ENCODE results near the gene STYX. TPM values are rescaled to one million over a fixed set of nuclear protein-coding genes. Genes with fewer than 3 reads are reported as not detected.
"Not testable (repeated sequence)": the region's sequence is repeated elsewhere in the genome, so short reads cannot be mapped to it uniquely, and the experiment has no call there.

The STYX gene
- total and polyA plus RNA-seq, 2 of the 4 experiments (the other 2 are of a cell fraction) = 5.8 to 7.5 TPM

DNA sequence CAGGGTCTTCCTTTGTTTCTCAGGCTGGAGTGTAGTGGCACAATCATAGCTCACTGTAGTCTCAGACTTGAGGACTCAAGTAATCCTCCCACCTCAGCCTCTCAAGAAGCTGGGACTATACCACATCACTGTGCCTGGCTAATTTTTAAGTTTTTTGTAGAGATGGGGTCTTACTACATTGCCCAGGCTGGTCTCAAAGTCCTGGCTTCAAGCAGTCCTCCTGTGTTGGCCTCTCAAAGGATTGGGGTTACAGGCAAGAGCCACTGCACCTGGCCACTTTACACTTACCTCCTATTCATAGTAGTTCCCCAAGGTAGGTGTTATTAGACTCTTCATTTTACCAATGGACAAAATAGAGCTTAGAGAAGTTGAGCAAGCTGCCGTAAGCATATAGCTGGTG is 29.2 kb downstream of the STYX start:
- Histone ChIP-seq H4K8ac (ENCODE audit: low read depth in 2 of 2, low read length in 2 of 2) (no peak overlapping the region), H3K9me1 (ENCODE audit: insufficient read depth, low read length) (no peaks in the 10 kb centered on the region), H2AFZ (replicated peaks; ENCODE audit: low read length, poor library complexity) (no peak overlapping the region), H3K4me3 (ENCODE audit: insufficient read depth, low read depth, low read length) (no peak overlapping the region), H2AK5ac (ENCODE audit: low read depth, low read length) (no peak overlapping the region), H2BK20ac (ENCODE audit: low read depth, low read length) (no peak overlapping the region), H4K5ac (ENCODE audit: low read depth, low read length) (no peak overlapping the region), H2AK9ac (replicated peaks; ENCODE audit: low read depth, low read length, poor library complexity) (no peak overlapping the region), H3K79me1 (ENCODE audit: low read depth in 1 of 2, low read length in 2 of 2) (peaks cover 0 to 3% of the 10 kb centered on the region in 2 experiments; a peak in 1 of 4 replicates), H3K9ac (ENCODE audit: low read depth, low read length) (no peak overlapping the region), H4K91ac (ENCODE audit: insufficient read depth, low read depth, low read length) (no peak overlapping the region), H3K9me3 (ENCODE audit: control insufficient read depth, insufficient read depth, low read length) (no peaks in the 10 kb centered on the region), H2BK15ac (ENCODE audit: low read depth, low read length) (no peak overlapping the region), H3K18ac (ENCODE audit: low read depth, low read length) (no peak overlapping the region), H3K56ac (ENCODE audit: extremely low read depth, insufficient read depth, low read length) (no peak overlapping the region), H3K4me2 (ENCODE audit: low read depth, low read length) (no peak overlapping the region), H3K27me3 (ENCODE audit: control insufficient read depth, insufficient read depth, low read length) (no peaks in the 10 kb centered on the region), H3K4me1 (ENCODE audit: control insufficient read depth, insufficient read depth, low read length) (no peaks in the 10 kb centered on the region), H3K4ac (ENCODE audit: low read depth, low read length) (no peak overlapping the region), H4K20me1 (ENCODE audit: insufficient read depth, low read length) (no peaks in the 10 kb centered on the region), H3K23ac (ENCODE audit: low read depth, low read length) (no peak overlapping the region), H3K27ac (ENCODE audit: insufficient read depth, low read length) (no peak overlapping the region), H2BK120ac (ENCODE audit: low read depth, low read length) (no peak overlapping the region), H3K14ac (replicated peaks; ENCODE audit: low read depth, low read length) (no peak overlapping the region), H2BK5ac (ENCODE audit: low read depth, low read length, poor library complexity, severe bottlenecking) (no peak overlapping the region), H3K36me3 (ENCODE audit: control insufficient read depth, insufficient read depth, low read length) (peaks cover 10% of the 10 kb centered on the region; the same call in 1 of the 2 replicates)
- no TSS peak for BruUV-seq (replicated peaks)
- intact Hi-C loops (cut with micrococcal nuclease) (no loop called here), in situ Hi-C loops (cut with MboI; ENCODE audit: low sequenced_read_pairs) (no loop called here), dilution Hi-C loops (cut with HindIII; ENCODE audit: low sequenced_read_pairs, unreplicated experiment) (no loop called here)
- no CpG with 5 or more reads among the region's 1 CpG for WGBS, 2 experiments (ENCODE audit: extremely low coverage in 2 of 2, insufficient read length in 1 of 2)
- TF ChIP-seq CEBPB (IDR thresholded peaks at IDR 0.05; ENCODE audit: low read depth, low read length) (no peak), RCOR1 (IDR thresholded peaks at IDR 0.05; ENCODE audit: insufficient replicate concordance, low read length) (no peak), SMC3 (IDR thresholded peaks at IDR 0.05; ENCODE audit: low read depth, low read length) (no peak)
- TF ChIP-seq, protein P1, sequence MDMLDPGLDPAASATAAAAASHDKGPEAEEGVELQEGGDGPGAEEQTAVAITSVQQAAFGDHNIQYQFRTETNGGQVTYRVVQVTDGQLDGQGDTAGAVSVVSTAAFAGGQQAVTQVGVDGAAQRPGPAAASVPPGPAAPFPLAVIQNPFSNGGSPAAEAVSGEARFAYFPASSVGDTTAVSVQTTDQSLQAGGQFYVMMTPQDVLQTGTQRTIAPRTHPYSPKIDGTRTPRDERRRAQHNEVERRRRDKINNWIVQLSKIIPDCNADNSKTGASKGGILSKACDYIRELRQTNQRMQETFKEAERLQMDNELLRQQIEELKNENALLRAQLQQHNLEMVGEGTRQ (IDR thresholded peaks at IDR 0.05; ENCODE audit: low read depth, low read length) = no peak
- TF ChIP-seq, protein P2, sequence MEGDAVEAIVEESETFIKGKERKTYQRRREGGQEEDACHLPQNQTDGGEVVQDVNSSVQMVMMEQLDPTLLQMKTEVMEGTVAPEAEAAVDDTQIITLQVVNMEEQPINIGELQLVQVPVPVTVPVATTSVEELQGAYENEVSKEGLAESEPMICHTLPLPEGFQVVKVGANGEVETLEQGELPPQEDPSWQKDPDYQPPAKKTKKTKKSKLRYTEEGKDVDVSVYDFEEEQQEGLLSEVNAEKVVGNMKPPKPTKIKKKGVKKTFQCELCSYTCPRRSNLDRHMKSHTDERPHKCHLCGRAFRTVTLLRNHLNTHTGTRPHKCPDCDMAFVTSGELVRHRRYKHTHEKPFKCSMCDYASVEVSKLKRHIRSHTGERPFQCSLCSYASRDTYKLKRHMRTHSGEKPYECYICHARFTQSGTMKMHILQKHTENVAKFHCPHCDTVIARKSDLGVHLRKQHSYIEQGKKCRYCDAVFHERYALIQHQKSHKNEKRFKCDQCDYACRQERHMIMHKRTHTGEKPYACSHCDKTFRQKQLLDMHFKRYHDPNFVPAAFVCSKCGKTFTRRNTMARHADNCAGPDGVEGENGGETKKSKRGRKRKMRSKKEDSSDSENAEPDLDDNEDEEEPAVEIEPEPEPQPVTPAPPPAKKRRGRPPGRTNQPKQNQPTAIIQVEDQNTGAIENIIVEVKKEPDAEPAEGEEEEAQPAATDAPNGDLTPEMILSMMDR (conservative IDR thresholded peaks at IDR 0.05; ENCODE audit: low read depth, low read length) = no peak
- ATAC-seq (ENCODE audit: low read depth) (no peak), DNase-seq (no peak)
- CTCF ChIA-PET = no interaction called here
- POLR2A ChIA-PET (ENCODE audit: unreplicated experiment) = no interaction called here

DNA sequence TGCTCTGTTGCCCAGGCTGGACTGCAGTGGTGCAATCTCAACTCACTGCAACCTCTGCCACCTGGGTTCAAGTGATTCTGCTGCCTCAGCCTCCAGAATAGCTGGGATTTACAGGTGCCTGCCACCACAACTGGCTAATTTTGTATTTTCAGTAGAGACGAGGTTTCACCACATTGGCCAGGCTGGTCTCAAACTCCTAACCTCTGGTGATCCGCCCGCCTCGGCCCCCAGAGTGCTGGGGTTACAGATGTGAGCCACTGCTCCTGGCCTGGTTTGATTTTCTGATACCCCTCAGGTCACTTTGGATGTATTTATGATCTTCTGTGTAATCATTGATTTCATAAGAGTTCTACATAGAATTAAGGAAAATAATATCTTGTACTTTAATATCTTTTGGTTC is 33.0 kb downstream of the STYX start:
- H3K9me1 ChIP-seq (ENCODE audit: insufficient read depth, low read length); DNase-seq; H2BK120ac ChIP-seq (ENCODE audit: low read depth, low read length); H2BK20ac ChIP-seq (ENCODE audit: low read depth, low read length); H3K27ac ChIP-seq (ENCODE audit: insufficient read depth, low read length); ATAC-seq (ENCODE audit: low read depth); H4K8ac ChIP-seq (ENCODE audit: low read depth in 2 of 2, low read length in 2 of 2); H2AK9ac ChIP-seq (replicated peaks; ENCODE audit: low read depth, low read length, poor library complexity); H3K9me3 ChIP-seq (ENCODE audit: control insufficient read depth, insufficient read depth, low read length); in situ Hi-C loops (cut with MboI; ENCODE audit: low sequenced_read_pairs); H3K23ac ChIP-seq (ENCODE audit: low read depth, low read length); H3K56ac ChIP-seq (ENCODE audit: extremely low read depth, insufficient read depth, low read length); H4K91ac ChIP-seq (ENCODE audit: insufficient read depth, low read depth, low read length); H3K14ac ChIP-seq (replicated peaks; ENCODE audit: low read depth, low read length); H3K9ac ChIP-seq (ENCODE audit: low read depth, low read length); H4K5ac ChIP-seq (ENCODE audit: low read depth, low read length); H3K4me3 ChIP-seq (ENCODE audit: insufficient read depth, low read depth, low read length); H3K36me3 ChIP-seq (ENCODE audit: control insufficient read depth, insufficient read depth, low read length); H3K27me3 ChIP-seq (ENCODE audit: control insufficient read depth, insufficient read depth, low read length); intact Hi-C loops (cut with micrococcal nuclease); H2BK5ac ChIP-seq (ENCODE audit: low read depth, low read length, poor library complexity, severe bottlenecking); H4K20me1 ChIP-seq (ENCODE audit: insufficient read depth, low read length); BruUV-seq (replicated peaks); H3K4me1 ChIP-seq (ENCODE audit: control insufficient read depth, insufficient read depth, low read length); H2AFZ ChIP-seq (replicated peaks; ENCODE audit: low read length, poor library complexity); H3K18ac ChIP-seq (ENCODE audit: low read depth, low read length); H3K4ac ChIP-seq (ENCODE audit: low read depth, low read length); H3K79me1 ChIP-seq (ENCODE audit: low read depth in 1 of 2, low read length in 2 of 2); H2AK5ac ChIP-seq (ENCODE audit: low read depth, low read length); POLR2A ChIA-PET (ENCODE audit: unreplicated experiment); H2BK15ac ChIP-seq (ENCODE audit: low read depth, low read length); dilution Hi-C loops (cut with HindIII; ENCODE audit: low sequenced_read_pairs, unreplicated experiment); CTCF ChIA-PET; H3K4me2 ChIP-seq (ENCODE audit: low read depth, low read length): not testable (repeated sequence)
- 100% methylated on average over 3 of the region's 4 CpGs; no CpG with 5 or more reads in 1 of the 2 experiments for WGBS, 2 experiments (ENCODE audit: extremely low coverage in 2 of 2, insufficient read length in 1 of 2)
